Activated CD4-positive, alpha-beta T cell treated with anti-CD3 and anti-CD28 coated beads, Interleukin-10, Interleukin-2, amounts not matched to agents 100 ng/mL and 50 ng/mL, durations not matched to agents 16 hours and 8 hours (primary cell): ENCODE data around the gene AFDN.

Source experiments
- DNase-seq: peaks from one replicate; pipeline ENCODE4 v3.0.0-alpha.2; 2020

The AFDN gene

GRCh38 chr6:167842457-167842856, 15.7 kb downstream of the AFDN start:
- no peak for DNase-seq

DNA sequence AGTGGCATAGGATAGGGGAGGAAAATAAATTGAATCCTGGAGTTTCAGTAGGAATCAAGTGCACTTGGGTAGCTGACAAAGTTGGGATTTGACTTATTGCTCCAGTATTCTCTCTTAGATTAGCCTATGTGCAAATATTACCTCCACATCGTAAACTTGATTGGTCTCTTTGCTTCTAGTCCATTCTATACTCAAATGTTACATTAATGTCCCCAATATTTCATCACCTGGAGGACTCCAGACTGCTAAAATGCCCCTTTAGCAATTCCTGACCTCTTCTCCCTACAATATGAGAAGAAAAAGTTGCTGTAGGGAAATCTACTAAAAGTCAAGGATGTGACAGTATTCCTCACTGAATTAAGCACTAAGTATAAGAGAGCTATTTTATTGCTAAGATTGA, 16.3 kb downstream of the AFDN start:
- no peak for DNase-seq

DNA sequence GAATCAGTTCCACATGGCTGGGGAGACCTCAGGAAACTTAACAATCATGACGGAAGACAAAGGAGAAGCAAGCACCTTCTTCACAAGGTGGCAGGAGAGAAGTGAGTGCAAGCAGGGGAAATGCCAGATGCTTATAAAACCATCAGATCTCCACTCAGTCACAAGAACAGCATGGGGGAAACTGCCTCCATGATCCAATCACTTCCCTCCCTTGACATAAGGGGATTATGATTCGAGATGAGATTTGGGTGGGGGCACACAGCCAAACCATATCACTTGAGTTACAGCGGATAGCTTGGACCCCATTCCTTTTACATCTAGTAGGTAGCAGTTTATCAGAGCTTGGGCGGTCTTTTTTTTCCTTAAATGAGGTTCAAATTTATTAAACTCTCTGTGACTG, 19.1 kb downstream of the AFDN start:
- no peak for DNase-seq

- no peak for DNase-seq
These were observed 20.4 kb downstream of the AFDN start for GRCh38 chr6:167846997-167847606.

DNA sequence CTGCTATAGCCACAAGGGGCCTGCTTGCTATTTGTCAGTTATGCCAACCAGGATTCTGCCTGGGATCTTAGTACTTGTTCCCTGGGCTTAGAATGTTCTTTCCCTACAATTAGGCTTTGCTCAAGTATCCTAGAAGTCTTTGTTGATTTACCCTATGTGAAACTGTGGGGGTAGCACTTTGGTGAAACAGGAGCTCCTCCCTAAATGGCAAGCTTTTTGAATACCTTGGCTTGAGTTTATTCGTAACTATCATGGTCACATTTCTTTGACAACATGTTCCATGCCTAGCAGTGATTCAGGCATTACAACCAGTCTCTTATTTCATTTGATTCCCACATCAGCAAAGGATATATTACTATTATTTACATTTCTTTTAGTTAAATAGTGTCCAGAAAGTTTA, 21.2 kb downstream of the AFDN start:
- DNase-seq: no peak

DNA sequence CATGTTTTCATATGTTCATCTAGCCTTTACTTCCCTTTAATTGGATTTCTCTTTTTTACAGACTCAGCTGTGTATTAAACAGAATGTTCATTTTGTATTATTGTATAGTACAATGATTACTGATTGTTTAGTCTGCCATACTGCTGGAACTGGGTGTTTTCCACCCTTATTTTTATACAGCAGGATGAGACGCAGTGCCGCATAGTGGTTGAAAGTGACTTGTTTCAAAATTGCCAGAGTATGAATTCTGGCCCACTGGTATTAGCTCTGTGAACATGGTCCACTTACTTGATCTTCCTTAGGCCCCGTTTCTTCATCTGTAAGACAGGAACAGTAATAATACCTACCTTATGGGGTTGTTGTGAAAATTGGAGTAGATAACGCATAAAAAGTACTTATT, 22.1 kb downstream of the AFDN start:
- no peak for DNase-seq

DNA sequence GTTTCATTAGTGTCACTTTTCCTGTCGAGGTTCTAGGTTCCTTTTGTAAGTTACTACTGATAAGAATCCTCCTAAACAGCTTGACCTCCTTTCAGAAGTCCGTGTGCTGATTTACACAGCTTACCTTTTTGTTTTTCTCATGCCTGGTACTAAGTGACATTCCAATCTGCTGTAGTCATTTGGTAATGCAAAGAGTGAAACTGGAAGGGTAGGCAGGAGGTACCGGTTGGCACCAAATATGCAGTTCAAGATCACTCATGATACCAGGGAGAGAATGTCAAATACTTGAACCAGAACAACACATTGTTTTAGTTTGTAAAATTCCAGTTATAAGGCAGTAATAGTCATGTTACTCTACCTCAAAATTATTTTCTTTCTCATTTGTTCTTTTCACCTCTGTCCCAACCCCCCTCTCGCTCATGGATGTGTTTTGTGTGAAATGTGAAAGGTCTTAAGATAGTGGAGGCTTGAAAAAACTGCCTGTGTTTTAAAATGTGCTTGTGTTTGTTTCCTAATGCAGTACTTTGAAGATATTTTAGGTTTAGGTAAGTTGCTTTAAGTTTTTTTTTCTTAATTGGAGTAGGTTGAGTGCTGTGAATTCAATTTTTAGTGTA, 23.2 kb downstream of the AFDN start:
- peak; percentile 5 for DNase-seq

- no peak for DNase-seq
These were observed 24.1 kb downstream of the AFDN start for GRCh38 chr6:167850782-167851181.

GRCh38 chr6:167851370-167851952, 24.8 kb downstream of the AFDN start:
- no peak for DNase-seq

GRCh38 chr6:167855825-167856425, 29.2 kb downstream of the AFDN start:
- DNase-seq: peak; percentile 56

DNA sequence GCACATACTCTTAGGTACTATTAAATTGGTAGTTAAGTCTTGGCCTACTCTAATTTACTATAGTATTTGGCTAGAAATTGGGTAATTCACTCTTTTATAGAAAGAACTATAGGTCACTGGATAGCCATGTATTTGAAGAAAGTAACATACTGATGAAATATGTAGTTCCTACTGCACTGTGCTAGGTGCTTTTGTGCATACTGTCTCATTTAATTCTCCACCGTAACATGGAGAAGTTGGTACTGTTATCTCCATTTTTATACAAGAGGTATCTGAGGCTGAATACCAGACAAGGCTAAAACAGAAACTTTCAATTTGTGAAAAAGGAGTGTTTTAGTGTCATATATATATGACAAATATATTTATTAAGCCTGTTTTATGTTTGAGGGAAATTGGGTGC, 29.8 kb downstream of the AFDN start:
- DNase-seq: no peak

- DNase-seq: peak; percentile 57
These were observed 30.4 kb downstream of the AFDN start for GRCh38 chr6:167856999-167857660.

- no peak for DNase-seq
These were observed 31.4 kb downstream of the AFDN start for GRCh38 chr6:167858086-167858591.

GRCh38 chr6:167858842-167859664, 32.3 kb downstream of the AFDN start:
- DNase-seq: no peak

DNA sequence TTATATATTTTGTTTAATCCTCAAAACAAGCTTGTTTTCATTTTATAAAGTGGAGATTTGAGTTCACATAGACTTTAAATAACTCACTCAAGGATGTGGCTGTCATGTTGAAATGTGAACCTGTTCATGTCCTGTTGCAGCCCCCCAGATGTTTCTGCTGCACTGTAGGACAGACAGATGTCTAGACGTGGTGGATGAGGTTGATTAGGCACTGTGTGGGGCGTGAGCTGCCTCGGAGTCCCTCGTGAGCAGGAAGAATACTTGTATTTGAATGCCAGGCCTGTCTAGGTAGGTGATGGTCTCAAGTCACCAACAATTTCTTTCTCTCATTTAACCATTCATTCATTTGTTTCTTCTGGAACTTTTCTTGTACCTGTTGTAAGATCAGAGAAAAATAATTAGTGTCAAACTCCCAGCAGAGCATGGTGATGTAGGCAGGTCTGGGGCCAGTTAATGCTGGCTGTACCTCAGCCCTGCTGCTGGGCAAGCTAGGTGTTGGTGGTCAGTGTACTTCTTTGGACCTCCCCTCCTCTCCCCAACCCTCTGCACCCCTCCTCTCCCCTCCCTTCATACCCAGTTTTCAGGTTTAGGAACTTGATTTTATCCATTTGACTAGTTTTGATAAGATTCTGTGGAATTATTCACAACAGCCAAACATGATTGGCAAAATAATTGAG, 34.0 kb downstream of the AFDN start:
- no peak for DNase-seq

- no peak for DNase-seq
These were observed 34.7 kb downstream of the AFDN start for GRCh38 chr6:167861424-167861823.

DNA sequence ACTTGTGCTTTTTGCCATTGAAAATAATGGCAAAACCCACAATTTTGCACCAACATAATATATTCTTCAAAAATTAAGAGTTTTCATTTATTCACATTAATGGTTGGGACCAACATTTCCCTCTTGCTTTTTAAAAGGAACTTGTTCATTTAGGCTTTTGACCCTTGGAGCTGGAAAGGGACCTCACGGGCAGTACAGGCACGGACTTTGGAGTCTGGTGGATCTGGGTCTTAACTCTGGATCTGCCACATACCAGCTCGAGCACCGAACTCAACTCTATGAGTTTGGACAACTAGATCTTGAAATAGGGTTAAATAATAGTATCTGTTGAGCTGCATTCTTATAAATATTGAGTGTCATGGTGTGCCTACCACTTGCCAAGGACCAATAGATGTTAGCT, 37.2 kb downstream of the AFDN start:
- DNase-seq: no peak

DNA sequence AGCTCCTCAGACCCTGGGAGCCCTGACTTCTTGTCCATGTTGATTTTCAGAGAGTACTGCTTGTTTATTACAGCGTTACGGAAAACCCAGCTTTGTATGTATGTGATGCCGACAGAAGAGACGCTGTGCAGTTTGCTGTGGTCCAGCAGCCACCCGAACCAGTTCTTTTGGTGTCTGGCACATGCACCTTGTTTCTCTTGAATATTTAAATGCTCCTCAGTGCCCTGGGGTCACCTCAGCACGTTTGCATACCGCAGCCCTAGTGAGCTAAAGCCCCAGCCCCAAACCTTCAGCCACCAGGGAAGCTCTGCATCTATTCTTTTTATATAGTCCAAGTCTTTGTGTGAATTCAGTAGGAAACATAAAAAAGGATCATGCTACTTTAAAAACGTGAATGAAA, 39.9 kb downstream of the AFDN start:
- no peak for DNase-seq

DNA sequence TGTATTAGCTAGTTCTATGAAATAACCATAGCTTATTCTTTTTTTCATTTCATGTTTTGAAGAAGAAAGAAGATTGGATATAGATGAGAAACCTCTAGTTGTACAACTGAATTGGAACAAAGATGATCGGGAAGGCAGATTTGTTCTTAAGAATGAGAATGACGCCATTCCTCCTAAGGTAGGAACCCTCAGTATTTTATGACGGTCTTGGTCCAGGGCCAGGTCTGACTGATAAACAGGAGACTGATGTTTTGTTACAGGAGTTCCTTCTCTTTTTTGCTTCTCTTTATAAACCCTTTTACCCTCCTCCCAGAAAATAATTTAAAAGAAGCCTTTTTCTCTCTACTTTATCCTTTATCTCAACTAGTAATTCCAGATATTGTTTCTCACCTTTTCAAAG, 43.6 kb downstream of the AFDN start:
- DNase-seq: no peak

DNA sequence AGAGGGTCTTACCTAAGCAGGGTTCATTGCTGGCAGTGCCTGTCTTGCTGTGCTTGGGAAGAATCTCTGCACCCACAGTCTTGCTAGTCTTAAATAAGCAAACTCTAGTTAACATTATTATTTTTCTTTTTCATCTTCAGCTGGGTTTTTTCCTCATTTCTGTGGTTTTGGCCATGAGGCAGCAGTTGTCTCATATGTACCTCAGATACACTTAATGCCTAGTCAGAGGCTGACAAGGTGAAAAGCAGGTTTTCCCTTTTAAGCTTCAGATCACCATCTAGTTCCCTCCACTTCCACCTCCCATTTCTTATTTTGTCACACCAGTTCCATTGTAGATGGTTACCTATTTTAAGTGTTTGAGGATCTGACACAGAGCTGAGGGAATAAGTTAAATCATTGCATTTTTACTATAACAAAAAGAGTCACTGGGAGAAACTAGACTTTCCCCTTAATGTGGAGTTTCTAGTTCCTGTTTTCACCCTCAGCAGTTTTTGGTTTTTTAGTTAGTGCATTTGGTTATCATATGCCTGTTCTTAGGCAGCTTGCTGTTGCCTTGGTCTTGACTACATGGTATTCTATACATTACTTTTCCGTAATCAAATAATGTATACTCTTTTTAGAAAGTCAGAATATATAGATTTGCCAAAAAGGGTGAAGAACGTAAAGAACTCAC, 46.0 kb downstream of the AFDN start:
- DNase-seq: no peak

GRCh38 chr6:167877994-167878779, 51.5 kb downstream of the AFDN start:
- DNase-seq: no peak
